HG02938 (cell line): ENCODE data around the gene DLL4.

ENCODE experiments used
- ATAC-seq: cut with Tn5 transposase; IDR thresholded peaks from one replicate; pipeline ENCODE4 v1.9.1; 2021; ENCODE audit warnings: mild to moderate bottlenecking, moderate library complexity; ENCODE audit not compliant: unreplicated experiment

The DLL4 gene

GRCh38 chr15:40984964-40985363 lies 55.8 kb downstream of the DLL4 start:
- ATAC-seq, result no peak

DNA sequence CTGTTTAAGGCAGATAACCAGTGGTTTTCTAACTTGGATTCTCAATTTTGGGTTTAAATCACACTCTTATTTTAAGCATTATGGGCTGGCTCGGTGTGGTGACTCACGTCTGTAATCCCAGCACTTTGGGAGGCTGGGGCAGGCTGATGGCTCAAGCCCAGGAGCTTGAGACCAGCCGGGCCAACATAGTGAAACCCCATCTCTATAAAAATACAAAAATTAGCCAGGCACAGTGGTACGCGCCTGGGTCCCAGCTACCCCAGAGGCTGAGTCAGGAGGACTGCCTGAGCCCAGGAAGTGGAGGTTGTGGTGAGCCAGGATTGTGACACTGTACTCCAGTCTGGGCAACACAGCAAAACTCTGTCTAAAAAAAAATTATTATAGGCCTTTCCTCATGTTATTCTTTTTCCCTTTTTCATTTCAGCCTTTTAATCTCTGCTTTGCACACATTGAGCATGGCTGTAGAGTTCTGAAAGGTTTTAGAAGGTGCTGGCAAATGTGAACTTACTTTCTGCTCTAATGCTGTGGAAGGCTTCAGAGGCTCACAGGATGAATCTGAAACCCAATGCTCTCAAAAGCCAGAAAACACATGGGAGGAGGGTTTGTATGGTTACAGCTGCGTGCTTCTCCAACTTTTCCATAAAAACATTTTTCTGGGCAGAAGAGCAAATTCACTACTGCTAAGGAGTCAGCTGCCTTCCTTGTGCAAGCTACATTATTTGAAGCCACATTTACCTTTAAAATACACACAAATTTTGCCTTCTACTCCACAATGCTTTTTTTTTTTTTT lies 56.6 kb downstream of the DLL4 start:
- no peak for ATAC-seq

DNA sequence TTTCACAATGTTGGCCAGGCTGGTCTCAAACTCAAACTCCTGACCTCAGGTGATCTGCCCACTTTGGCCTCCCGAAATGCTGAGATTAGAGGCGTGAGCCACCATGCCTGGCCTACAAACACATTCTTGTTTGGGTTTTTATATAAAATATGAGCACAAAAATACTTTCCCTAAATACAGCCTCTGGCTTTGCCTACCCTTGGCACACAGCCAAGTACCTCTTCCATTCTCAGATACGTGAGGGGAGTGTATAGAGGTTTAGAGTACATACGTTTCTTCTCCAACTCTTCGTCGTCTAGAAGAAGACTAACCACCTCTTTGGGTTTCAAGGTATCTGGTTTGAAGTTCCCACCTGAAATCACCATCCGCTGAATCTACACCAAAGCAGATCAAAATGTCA lies 57.7 kb downstream of the DLL4 start:
- no peak for ATAC-seq

GRCh38 chr15:40988156-40988555 lies 59.0 kb downstream of the DLL4 start:
- ATAC-seq, result no peak
